HG03521 (cell line): ENCODE data around the gene SIGLEC14.
"Not testable (repeated sequence)": the region's sequence is repeated elsewhere in the genome, so short reads cannot be mapped to it uniquely, and the experiment has no call there.

ENCODE experiments used
- ATAC-seq: cut with Tn5 transposase; IDR thresholded peaks from one replicate; pipeline ENCODE4 v1.9.1; 2021; ENCODE audit warnings: mild to moderate bottlenecking, moderate library complexity; ENCODE audit not compliant: unreplicated experiment

The SIGLEC14 gene, protein sequence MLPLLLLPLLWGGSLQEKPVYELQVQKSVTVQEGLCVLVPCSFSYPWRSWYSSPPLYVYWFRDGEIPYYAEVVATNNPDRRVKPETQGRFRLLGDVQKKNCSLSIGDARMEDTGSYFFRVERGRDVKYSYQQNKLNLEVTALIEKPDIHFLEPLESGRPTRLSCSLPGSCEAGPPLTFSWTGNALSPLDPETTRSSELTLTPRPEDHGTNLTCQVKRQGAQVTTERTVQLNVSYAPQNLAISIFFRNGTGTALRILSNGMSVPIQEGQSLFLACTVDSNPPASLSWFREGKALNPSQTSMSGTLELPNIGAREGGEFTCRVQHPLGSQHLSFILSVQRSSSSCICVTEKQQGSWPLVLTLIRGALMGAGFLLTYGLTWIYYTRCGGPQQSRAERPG

DNA sequence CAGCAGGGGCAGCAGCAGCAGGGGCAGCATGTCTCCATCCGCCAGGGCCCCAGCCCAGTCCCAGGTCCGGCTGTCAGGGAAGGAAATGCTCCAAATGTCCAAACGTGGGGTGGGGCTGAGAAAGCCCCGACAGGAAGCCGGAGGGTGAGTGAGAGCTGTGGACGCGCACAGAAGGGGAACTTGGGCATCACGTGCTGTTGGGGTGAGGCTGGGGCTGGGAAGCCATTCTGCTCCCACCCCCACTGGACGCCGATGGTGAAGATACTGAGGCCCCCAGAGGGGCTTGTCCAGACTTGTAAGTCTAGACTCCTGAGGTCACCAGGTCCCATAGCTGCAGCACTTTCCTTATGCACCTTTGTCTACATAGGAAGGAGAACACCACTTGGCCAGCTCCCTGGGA, at the start of gene SIGLEC14:
TSS of gene SIGLEC14 (minus strand) at position 96 of the 400 bp plus-strand sequence. CDS start at position 30, 66 bp downstream.
- ATAC-seq, result not testable (repeated sequence)

DNA sequence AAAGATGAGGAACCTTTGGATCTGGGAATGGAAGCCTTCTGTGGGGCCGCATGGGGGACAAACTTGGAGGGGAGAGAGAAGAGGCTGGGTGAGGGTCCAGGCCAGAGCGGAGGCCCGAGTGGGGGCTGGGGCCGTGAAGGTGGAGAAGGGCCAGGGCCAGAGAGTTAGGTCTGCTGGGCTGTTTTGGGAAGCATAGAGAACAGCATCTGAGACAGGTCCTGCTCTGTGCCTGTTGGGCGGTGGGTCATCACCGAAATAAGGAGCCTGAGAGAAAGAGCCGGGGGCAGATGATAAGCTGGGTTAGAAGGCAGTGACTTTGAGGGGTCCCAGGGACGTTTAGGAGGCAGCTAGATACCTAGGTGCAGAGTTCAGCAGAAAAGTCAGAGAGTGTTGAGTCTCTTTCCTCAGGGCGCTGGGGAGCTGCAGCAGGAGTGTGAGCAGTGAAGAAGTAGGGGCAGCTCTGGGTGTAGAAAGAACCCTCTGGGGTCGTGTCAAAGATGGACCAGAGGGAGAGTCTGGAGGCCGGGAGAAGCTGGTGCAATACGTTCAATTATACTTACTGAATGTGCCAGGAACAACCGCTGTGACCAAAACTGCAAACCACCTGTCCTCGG, 49.2 kb upstream of the SIGLEC14 start:
- no peak for ATAC-seq

GRCh38 chr19:51695088-51695487, 48.5 kb upstream of the SIGLEC14 start:
- no peak for ATAC-seq

GRCh38 chr19:51694318-51695085, 47.9 kb upstream of the SIGLEC14 start:
- ATAC-seq, result no peak

DNA sequence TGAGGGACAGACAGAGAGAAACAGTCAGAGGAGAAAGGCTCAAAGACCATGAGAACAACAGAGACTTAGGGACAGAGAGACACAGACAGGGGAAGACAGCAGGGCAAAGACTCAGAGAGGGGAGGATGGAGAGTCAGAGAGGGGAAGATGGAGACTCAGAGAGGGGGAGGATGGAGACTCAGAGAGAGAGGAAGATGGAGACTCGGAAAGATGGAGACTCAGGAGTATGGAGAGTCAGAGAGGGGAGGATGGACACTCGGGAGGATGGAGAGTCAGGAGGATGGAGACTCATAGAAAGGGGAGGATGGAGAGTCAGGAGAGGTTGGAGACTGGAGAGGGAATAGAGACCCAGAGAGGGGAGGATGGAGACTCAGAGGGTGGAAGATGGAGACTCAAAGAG, 47.2 kb upstream of the SIGLEC14 start:
- ATAC-seq, result no peak

GRCh38 chr19:51693260-51693659, 46.6 kb upstream of the SIGLEC14 start, which contains the start of gene SPACA6:
TSS of gene SPACA6 (plus strand) at chr19:51693330. CDS start at chr19:51693527, 197 bp downstream.
- ATAC-seq, result no peak

DNA sequence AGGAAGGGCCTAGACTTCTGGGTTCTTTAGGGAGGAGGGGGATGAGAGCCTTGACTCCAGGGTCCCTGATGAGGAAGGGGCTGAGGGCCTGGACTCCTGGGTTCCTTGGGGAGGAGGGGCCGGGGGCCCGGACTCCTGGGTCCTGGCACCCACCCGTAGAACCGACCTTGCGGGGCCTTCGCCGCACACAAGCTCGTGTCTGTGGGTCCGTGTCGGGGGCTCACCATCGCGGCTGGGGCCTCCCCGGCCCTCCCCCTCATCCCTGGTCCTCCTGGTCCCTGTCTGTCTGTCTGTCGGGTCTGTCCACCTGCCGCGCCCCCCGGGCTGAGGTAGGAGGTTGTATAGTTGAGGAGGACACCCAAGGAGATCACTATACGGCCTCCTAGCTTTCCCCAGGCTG, 45.8 kb upstream of the SIGLEC14 start:
- no peak for ATAC-seq

DNA sequence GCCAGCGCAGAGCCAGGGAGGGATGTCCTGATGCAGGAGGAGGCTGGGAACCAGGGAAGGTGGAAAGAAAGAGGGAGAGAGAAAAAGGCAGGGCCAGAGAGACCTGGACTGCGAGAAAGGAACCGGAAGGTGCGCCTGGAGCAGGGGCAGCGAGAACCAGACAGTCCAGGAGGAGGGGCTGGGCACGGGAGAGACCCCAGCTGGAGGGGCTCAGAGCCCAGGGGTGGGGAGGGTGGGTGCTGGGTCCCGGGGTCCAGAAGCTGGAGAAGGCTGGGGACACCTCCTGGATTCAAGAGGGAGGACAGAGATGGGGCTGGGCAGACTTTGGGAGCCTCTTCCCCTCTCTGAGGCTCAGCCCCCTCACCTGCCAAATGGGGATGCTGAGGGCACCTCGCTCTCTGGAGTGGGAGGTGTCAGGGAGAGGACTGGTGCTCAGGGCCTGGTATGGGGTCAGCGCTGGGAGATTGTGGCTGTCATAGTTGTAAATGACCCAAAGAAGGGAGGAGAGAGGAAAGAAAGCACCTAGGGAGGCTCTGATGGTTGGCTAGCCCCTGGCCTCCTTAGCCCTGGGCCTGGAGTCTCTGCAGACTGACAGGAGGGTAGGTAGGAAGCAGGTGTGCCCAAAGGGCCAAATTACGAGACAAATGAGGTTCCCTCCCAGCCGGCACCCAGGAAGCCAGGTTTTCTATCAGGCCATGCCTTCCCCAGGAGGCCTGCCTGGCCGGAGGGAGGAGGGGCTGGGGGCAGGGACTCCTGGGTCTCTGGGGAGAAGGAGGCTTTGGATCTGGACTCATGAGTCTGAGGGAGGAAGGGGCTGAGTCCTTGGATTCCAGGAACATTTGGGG, 45.2 kb upstream of the SIGLEC14 start:
- ATAC-seq, result no peak

- no peak for ATAC-seq
Measured at GRCh38 chr19:51691074-51691583, 44.5 kb upstream of the SIGLEC14 start.

GRCh38 chr19:51690454-51691073, 43.9 kb upstream of the SIGLEC14 start:
- ATAC-seq, result no peak

GRCh38 chr19:51689751-51690453, 43.3 kb upstream of the SIGLEC14 start:
- ATAC-seq, result no peak

DNA sequence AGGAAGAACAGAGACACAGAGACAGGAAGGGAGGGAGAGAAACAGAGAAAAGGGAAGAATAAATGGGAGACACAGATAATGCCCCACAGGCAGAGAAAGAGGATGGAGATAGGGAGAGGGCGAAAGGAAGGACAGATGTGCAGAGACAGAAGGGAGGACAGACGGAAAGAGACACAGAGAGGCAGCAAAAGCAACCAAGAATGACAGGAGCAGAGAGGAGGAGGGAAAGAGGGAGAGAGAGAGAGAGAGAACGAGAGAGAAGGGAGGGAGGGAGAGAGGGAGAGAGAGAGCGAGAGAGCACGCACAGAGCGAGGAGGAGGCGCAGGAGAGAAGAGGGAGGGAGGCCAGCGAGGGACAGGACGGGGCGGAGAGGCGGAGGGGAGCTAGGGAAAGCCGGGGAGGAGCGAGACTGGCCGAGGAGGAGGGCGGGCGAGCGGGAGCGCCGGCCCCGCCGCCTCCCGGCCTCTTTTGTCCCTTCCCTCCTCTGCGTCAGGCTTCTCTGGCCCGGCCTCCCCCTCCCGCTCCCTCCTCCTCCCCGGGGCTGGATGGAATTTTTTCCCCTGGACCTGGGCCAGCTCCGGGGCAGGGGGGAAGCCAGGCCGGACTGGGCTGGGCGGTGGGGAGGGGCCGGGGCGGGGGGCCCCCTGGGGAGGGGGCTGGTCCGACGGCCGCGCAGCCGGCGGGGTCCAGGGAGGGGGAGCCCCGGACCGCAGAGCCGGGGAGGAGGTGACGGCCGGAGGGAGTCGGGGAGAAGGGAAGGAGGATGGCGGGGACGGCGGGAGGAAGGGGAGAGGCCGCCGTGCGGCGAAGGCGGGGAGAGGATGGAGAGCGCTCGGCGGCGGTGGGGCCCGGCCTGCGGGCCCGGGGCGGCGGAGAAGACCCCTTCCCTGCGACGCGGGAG, 42.3 kb upstream of the SIGLEC14 start:
- ATAC-seq, result no peak

GRCh38 chr19:51687791-51688670, 41.4 kb upstream of the SIGLEC14 start:
- ATAC-seq, result no peak

- ATAC-seq, result no peak
Measured at GRCh38 chr19:51686171-51686570, 39.5 kb upstream of the SIGLEC14 start.

DNA sequence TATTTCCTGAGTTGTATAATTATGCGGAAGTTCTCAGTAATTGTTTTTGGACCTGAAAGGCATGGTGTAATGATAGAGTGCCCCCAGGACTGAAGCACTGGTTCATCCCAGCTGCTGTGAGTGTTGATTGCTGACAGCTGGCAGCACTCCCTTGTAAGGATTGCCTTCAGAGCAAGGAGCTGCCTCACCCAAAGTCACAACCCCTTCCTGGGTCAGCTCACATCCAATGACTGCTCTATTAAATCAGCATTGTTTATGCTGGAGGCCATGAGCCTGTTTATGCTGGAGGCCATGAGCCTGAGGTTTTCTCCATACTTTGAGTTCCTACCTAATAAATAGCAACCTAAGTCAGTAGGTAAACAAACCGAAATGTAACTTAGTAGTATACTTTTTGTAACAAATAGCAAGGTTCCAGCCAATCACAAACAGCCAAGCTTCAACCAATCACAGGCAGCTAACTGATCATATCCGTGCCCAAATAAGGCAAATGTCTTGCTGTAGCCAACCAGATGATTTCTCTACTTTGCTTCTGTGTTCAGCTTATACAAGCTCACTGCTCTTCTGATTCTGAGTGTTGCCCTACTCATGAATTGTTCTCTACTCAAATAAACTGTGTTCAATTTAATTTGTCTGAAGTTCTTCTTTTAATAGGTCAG, 34.8 kb upstream of the SIGLEC14 start:
- ATAC-seq, result no peak

DNA sequence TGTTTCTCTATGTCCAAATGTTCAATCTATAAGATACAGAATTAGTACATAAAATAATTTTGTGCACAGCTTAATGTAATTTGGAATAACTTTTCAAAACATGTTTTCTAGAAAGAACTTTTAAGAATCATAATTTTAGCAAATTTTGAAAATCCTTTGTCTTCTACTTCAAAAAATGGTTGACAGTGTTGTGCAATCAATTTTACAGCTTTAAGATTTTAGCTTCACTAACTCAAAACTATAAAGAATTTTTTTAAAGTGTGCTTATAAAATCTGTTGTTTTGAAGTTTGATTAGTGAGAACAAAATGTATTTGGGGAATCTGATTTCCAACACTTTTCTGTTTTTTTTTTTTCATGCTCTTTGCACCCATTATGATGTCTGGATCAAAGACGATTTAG, 33.8 kb upstream of the SIGLEC14 start:
- no peak for ATAC-seq

DNA sequence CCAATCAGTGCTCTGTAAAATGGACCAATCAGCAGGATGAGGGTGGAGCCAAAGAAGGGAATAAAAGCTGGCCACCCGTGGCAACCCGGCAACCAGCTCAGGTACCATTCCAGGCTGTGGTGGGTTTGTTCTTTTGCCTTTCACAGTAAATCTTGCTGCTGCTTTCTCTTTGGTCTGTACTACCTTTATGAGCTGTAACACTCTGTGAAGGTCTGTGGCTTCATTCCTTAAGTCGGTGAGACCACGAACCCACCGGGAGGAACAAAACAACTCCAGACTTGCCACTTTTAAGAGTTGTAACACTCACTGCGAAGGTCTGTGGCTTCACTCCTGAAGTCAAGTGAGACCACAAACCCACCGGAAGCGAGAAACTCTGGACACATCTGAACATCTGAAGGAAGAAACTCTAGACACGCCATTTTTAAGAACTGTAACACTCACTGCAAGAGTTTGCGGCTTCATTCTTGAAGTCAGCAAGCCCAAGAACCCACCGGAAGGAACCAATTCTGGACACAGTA, 30.0 kb upstream of the SIGLEC14 start:
- ATAC-seq, result no peak
